Measurements from ENCODE around the gene CAMKMT. TPM values are rescaled to one million over a fixed set of nuclear protein-coding genes. Genes with fewer than 3 reads are reported as not detected.
"Not testable (repeated sequence)": the region's sequence is repeated elsewhere in the genome, so short reads cannot be mapped to it uniquely, and the experiment has no call there.

The CAMKMT gene
- total RNA-seq, 1 donor from 2014 or later = 8.4 TPM

DNA sequence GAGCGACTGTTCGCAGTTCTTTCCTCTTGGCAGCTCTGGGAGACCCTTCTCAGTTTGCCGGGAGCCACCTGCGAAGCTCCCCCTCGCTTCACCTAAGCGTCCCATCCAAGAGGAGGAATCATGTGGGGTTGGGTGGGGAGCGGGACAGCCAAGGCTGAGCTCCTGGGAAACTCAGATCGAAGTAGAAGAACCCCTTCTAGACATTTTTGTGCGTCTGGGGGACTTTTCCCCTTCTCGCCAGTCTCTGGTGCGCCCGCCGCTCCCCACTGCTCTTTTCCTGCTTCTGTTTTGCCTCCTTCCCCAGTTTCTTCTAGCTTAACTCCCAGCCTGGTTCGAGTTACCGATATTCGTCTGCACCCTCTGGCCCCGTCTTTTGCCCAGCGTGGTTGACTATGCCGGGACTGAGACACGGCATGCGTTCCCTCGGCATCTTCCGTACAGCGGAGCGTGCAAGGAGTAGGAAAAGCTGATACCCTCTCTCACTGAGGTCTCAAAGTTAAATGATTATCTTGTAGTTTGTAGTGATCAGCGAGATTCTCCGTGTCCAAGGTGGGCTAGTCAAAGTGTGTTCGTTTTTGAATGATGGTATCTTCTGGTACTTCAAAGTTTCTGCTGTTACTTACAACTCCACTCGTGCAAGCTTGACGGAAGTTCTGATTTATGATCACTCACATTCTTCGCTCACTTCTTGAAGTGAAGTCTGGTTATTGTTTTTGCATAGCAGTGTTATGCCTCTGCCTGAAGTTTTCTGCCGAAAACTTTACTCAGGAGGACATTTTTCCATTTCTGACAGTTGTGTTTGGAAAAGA lies 664 bp downstream of the CAMKMT start:
- peak; percentile 49 for ATAC-seq

- no peak for ATAC-seq
Measured at GRCh38 chr2:44364604-44365003, 2.9 kb downstream of the CAMKMT start.

DNA sequence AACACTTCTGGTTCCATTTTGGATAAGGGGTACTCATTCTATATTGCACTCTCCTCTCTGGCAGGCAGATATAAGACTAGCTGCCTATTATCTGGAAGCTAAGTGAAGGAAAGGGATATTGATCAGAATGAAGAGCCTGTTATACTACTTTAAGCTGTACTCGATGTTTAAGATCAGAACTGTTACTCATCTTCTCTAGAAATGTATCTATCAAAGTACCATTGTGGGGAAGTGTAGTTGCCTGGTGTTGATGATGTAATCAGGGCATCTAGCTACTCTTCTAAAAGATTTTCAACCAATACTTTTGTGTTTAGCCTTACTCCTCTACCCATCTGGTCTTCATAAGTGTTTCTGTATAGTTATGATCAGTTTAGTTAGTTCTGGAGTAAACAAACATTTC lies 5.8 kb downstream of the CAMKMT start:
- ATAC-seq = no peak

DNA sequence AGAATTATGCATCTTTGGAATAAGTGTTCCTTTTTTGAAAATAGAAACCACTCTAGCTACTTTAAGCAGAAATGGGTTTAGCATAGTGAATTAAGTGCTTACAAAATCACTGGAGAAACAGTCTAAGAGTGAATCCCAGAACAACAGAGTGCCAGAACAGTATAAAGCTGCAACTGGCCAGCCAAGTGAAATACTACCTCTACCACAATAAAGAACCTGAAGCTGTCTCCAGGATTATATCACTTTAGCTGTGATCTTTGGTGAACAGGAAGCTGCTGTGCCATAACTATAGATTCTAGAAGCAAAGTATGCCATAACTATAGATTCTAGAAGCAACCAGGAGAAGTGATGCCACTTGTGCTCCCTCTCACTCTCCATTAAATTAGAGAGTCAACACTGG lies 7.6 kb downstream of the CAMKMT start:
- ATAC-seq = no peak

DNA sequence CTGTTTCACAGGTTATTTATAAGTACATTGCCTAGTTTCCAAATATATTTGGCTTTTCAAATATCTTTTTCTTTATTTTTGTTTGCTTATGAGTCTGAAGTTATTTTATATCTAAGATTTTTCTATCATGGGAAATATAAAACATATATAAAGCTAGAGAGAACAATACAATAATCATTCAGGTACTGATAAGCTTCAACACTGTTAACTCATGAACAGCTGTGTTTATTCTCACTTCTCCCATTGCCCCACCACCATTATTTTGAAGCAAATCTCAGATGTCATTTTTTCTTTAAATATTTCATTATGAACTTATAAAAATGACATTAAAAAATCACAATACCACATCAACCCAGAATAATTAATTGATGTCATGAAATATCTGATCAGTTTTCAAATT lies 9.7 kb downstream of the CAMKMT start:
- no peak for ATAC-seq

DNA sequence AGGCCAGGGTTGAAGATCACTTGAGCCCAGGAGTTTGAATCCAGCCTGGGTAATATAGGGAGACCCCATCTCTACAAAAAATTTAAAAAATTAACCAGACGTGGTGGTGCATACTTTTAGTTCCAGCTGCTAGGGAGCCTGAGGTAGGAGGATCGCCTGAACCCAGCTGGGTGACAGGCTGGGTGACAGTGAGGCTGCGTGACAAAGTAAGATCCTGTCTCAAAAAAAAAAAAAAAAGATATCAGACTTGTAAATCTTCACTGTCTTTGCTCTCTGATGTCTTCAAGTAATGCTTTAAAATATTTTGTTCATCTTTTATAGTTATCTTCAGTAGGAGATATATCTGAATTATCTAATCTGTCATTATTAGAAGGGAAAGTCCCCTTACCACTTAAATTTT lies 10.5 kb downstream of the CAMKMT start:
- ATAC-seq = no peak

GRCh38 chr2:44377486-44377885 lies 15.7 kb downstream of the CAMKMT start:
- no peak for ATAC-seq

DNA sequence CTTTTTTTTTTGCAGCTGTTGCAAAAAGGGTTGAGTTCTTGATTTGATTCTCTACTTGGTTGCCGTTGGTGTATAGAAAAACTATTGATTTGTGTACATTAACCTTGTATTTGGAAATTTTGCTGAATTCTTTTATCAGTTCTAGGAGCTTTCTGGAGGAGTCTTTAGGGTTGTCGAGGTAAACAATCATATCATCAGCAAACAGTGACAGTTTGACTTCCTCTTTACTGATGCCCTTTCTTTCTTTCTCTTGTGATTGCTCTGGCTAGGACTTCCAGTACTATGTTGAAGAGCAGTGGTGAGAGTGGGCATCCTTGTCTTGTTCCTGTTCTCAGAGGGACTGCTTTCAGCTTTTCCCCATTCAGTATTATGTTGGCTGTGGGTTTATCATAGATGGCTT lies 23.5 kb downstream of the CAMKMT start:
- not testable (repeated sequence) for ATAC-seq

- ATAC-seq = no peak
Measured at GRCh38 chr2:44388877-44389276, 27.1 kb downstream of the CAMKMT start.

DNA sequence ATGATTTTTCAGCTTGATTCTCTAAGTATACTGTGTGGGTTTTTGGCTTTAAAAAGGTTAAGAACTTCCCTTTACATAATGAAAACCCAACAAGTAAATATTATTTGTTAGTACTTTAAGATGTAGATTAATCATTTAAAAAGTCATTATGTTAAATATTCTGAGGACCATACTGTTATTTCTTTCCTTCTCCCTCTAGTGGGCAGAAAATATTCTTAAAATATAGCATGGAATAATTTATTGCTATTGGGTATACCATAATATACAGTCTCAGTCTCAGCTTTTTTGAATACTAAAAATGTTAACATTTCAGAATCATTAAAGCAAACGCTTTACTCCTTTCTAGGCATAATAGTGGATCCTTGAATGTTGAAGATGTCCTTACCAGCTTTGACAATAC lies 28.1 kb downstream of the CAMKMT start:
- ATAC-seq = no peak

- no peak for ATAC-seq
Measured at GRCh38 chr2:44392338-44392943, 30.7 kb downstream of the CAMKMT start.

DNA sequence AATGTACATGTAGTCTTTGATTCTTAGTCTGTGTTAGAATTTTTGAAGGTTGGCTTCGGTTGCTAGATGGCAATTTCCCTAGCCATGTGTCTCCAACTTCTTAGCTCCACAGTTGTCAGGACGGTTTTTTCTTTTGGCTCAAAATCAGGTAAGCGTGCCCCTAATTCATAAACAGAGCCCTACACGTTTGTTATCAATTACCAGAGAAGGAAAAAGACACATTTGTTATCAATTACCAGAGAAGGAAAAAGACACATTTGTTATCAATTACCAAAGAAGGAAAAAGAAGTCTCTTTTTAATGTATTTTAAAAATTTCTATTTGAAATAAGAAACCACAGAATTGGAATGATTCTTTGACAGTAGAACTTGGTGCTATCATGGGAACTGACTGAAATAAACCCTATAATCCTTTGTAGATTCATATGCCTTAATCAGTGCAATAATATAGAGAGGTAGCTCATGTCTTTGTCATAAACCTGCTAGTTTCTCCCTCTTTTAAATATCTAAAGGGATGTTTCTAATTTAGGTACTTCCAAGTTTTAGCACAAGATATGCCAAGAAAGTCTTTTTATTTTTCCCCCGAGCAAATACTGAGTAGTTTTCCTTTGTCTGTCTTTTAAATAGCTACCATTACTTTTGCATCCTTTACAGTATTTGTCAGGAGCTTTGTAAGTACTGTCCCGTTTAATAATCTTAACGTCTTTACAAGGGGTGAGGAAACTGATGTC lies 35.9 kb downstream of the CAMKMT start:
- no peak for ATAC-seq

- no peak for ATAC-seq
Measured at GRCh38 chr2:44398243-44398897, 36.6 kb downstream of the CAMKMT start.

GRCh38 chr2:44420725-44421124 lies 59.0 kb downstream of the CAMKMT start:
- no peak for ATAC-seq

DNA sequence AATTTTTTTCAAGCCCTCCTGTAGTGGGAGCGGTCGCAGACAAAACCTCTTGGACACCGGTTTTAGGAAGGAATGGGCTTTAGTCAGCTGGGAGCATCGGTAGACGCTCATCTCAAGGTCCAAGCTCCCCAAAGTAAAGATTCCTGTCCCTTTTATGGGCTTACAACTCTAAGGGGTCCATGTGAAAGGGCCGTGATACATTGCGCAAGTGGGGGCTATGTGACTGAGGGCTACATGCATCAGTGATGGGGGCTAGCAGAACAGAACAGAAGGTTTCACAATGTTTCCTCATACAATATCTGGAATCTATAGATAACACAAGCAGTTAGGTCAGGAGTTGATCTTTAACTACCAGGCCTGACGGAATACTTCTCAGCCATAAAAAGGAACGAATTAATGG lies 62.5 kb downstream of the CAMKMT start:
- no peak for ATAC-seq

DNA sequence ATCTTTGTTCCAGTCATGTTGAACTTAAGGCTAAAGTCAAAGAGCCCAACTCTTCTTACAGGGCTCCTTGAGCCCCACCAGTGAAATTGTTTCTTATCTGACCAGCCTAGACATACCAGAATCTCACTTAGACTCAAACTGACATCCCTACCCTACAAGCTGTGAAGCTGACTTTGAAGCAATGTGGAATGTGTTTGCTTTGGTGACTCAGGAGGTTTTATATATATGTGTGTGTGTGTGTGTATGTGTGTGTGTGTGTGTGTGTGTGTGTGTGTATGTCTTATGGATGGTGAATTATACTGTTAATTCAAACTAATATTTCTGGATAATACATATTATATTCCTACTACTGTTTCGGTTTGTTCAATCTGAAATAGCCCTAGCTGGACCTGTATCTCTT lies 67.3 kb downstream of the CAMKMT start:
- ATAC-seq = no peak

- ATAC-seq = no peak
Measured at GRCh38 chr2:44430342-44430741, 68.6 kb downstream of the CAMKMT start.

GRCh38 chr2:44433895-44434294 lies 72.1 kb downstream of the CAMKMT start:
- peak; percentile 47 for ATAC-seq

GRCh38 chr2:44441200-44441599 lies 79.5 kb downstream of the CAMKMT start:
- ATAC-seq = no peak

DNA sequence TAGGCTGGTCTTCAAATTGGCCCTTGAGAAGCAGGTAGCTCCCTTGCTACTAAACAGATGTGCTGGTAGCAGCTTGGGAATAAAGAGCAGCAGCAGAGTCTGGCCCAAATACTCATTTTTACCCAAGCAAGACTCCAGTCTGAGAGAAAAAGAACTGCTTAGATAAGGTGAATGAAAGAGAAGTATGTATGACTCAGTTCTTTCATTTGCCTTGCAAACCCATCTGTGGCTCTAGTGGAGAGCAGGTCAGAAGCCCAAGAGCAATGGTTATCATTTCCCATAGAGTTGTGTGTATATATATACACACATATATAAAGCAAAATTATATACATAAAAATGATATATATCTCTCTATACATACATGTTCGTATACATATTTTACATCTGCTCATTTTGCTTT lies 80.3 kb downstream of the CAMKMT start:
- no peak for ATAC-seq

GRCh38 chr2:44443517-44443916 lies 81.8 kb downstream of the CAMKMT start:
- ATAC-seq = no peak

DNA sequence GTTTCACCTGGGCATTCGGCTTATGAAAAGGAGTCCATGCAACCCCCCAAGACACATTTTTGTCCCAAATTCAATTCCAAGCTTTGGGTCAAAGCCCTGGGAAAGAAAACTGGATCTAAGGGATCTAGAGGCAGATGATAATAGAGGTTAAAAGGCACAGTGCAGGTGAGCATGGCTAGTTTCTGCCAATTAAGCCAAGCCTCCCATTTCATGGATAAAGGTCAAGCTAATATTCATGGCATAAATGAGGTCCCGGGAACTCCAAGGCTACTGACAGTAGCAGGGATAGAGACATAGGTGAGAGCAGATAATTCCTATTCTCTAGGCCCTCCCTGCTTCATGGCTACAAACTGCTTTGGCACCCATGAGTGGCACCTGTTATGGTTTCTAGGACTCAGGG lies 83.1 kb downstream of the CAMKMT start:
- no peak for ATAC-seq

DNA sequence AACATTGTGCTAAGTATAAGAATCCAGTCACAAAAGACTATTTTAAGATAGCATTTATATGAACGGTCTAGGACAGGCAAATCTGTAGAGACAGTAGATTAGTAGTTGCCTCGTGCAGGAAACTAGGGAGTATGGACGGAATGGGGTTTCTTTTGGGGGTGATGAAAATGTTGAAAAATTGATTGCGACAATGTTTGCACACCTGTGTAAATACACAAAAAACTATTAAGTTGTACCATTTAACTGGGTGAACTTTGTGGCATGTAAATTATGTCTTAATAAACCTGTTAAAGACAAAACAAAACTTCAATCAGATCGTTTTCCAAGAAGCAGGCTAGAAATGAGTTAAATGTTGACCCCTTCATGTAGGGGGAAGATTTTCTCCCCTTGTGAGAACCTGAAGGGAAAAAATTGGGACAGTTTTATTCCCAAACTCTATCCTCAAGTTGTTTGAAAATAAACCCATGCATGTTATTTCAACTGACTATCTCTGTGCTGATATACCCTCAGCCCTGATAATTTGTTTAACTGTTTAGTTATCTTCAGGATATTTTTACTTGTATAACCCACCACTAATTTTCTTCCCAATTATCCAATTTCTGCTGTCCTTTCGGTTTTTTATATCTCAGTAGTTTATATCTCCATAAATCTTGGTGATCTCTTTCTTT lies 87.2 kb downstream of the CAMKMT start:
- no peak for ATAC-seq
